ENCODE results near the gene SGMS2.
"Not testable (repeated sequence)": the region's sequence is repeated elsewhere in the genome, so short reads cannot be mapped to it uniquely, and the experiment has no call there.

The SGMS2 gene

DNA sequence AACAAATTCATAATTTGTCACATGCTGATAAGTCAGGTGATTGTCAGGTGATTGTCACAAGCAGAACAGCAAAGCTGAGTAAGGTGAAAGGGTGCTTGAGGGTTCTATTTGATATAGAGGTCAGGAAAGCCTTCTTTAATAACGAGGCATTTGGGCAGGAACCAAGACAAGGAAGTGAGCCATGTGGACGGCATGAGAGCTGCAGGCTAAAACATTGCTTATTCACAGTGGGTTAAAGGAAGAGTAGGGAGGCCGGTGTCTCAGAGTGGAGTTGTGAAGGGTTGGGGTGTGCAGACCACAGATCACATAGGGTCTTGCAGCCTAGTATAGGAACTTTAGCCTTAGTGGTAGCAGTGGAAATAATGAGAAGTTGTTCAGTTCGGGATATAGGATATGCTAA lies 75.3 kb downstream of the SGMS2 start:
- no peak for TF ChIP-seq ZNF274 (IDR thresholded peaks at IDR 0.05; ENCODE audit: low read depth, low read length)
- H3K4me3 ChIP-seq (ENCODE audit: low read length): no peak overlapping the region

DNA sequence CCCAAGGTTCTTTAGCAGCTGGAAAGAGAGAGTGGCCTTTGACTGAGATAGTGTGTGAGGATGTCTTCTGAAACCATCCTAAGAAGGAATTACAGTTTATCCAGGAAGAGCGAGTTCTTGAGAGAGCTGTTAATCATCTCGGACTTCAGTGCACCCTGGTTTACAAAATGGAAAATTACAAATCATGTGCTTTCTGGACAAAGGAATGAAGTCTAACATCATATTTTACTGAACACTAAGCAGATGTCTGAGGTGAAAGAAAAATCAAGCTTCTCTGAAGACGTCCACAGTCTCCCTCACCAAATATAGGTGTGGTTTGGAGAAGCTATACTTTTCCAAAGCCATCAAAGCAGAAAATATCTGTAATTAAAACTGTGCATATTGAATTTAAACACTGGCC lies 75.8 kb downstream of the SGMS2 start:
- no peak overlapping the region for H3K4me3 ChIP-seq (ENCODE audit: low read length)
- no peak for TF ChIP-seq ZNF274 (IDR thresholded peaks at IDR 0.05; ENCODE audit: low read depth, low read length)

DNA sequence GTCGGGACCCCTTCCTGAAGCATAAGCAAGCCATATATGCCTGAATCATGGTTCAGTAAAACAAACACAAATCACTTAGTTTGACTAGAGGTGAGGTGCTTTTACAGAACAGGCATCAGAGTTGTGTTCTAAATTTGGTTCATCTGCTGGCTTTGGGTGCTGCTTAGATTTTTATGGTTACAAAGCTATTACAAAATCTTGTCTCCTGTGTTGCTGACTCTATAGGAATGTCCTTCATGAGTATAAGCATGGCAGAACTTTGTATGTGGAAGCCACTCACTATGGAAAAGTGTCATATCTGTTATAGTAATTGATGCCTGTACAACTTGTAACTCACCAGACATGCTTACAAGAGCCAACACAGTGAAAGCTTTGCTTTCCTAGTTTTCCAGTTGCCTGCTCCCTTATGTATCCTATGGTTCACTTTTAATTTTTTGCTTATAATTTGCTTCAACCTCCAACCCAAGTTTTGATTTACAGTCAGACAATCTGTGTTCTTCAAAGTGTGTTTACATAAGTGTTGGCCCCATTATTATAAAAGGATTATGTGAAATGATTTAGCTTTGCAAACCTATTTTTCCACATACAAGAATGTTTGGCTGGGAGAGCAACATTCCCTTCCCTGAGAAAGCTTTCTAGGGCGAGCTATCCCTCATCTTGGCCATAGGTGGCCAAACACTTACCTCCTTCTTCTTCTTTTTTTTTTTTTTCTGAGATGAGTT lies 76.6 kb downstream of the SGMS2 start:
- no peak overlapping the region for H3K4me3 ChIP-seq (ENCODE audit: low read length)
- no peak for TF ChIP-seq ZNF274 (IDR thresholded peaks at IDR 0.05; ENCODE audit: low read depth, low read length)

DNA sequence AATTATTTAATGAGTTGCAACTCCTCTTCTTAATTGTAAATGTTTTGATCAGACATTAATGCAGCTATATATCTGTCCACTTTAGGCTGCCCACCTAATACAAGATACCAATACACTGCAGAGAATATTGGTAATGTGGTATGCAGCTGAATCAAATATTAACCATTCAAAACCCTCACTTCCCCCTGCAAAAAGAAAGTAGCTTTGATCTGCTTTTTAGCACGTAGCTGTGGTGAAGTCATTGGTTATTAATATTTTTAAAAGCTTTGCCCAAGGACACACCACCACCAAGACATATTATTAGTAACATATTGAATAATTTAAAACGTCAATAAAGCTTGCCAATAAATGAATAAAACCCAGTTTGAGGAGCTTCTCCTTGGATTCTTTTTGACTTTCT lies 78.0 kb downstream of the SGMS2 start:
- no peak for TF ChIP-seq ZNF274 (IDR thresholded peaks at IDR 0.05; ENCODE audit: low read depth, low read length)
- no peak overlapping the region for H3K4me3 ChIP-seq (ENCODE audit: low read length)

DNA sequence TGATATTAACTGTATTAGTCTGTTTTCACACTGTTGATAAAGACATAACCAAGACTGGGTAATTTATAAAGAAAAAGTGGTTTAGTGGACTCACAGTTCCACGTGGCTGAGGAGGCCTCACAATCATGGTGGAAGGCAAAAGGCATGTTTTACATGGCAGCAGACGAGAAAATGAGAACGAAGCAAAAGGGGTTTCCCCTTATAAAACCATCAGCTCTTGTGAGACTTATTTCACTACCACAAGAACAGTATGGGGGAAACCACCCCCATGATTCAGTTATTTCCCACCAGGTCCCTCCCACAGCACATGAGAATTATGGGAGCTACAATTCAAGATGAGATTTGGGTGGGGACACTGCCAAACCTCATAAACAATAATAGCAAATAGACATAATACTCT lies 80.3 kb downstream of the SGMS2 start:
- H3K4me3 ChIP-seq (ENCODE audit: low read length): not testable (repeated sequence)

DNA sequence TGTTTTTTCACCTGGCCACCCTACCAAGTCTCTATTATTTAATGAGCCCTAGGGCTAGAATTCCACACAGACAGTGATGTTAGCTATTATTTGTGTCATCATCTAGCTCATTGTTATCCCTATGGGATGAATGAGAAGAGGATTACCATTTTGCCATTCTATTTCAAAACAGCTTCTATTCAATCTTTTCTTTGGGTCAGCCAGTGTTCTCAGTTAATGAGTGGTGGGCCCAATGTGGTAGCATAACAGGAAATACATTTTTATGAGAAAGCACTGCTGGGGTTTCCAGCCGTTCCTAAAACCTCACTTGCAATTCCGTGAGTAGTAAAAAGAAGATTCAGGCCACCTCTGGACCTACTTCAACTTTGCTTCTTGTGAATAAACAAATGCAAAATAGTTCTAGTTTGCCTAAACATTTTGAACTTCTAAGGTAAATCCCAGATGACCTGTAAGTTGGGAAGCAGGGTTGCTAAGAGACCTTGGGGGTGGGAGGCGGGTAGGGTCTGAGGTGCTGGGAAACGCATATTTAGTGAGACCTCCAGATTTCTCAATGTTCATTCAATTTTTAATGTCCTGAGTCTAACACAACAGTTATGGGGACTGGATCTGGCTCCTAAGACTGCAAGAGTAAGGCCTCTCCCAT lies 81.8 kb downstream of the SGMS2 start:
- H3K4me3 ChIP-seq (ENCODE audit: low read length): no peak overlapping the region
- no peak for TF ChIP-seq ZNF274 (IDR thresholded peaks at IDR 0.05; ENCODE audit: low read depth, low read length)

DNA sequence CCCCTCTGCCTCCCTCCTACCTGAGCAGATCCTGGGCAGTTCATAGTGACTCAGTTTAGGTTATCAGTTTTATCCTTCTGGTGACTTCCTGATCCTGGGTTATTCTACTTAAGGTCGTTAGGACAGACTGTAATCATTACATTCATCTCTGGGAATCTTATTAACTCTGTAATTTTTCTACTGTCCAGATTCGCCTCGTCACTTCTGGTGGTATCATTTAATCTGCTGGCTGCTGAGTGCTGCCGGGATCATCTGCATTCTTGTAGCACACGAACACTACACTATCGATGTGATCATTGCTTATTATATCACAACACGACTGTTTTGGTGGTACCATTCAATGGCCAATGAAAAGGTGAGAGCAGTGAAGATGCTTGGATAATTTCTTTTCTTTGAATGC lies 83.6 kb downstream of the SGMS2 start:
- TF ChIP-seq ZNF274 (IDR thresholded peaks at IDR 0.05; ENCODE audit: low read depth, low read length): no peak
- no peak overlapping the region for H3K4me3 ChIP-seq (ENCODE audit: low read length)

DNA sequence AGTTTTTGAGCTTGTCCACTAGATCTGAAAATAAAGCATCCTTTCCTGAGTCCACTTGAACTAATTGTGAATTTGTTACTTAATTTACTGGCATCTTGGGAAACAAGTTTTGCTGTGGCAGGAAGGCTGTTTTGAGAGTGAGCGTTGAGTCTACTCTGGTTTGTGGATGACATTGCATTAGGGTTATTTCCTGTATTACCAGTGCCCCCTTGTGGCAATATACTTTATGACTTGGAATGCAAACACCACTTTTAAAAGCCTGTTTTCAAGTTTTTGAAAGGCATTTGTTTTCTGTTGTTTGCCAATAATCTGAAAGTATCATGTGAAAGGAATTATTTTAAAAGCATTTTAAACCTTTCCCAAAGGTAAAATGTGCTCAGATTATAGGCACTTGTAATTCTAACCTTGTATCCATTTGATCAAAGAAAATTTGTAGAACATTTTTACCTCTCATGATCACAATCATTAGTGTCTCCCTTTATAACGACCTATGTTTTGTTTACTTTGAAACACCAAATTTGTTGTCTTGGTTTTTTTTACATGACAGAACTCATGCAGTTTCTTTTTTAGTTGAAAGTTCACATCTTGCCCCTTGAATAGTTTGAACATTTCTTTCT lies 88.7 kb downstream of the SGMS2 start:
- H3K4me3 ChIP-seq (ENCODE audit: low read length): no peak overlapping the region
- TF ChIP-seq ZNF274 (IDR thresholded peaks at IDR 0.05; ENCODE audit: low read depth, low read length): no peak

DNA sequence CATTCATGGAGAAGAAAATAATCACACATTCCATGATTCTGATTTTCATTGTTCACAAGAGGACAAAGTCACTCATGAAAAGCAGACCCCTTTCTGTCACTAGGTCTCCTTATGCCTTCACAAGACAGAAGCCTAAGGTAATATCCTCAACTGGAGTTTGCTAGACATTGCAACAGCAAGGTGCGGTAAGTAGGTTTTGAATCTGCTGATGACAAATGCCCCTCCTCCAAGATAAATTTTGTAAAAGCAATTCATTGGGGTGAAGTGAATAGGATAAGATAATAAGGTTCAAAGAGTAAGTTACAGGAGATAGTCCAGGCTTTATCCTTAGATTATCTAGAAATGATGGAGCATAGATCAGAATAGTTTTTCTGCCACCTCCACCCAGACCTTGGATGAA lies 90.5 kb downstream of the SGMS2 start:
- no peak overlapping the region for H3K4me3 ChIP-seq (ENCODE audit: low read length)
- no peak for TF ChIP-seq ZNF274 (IDR thresholded peaks at IDR 0.05; ENCODE audit: low read depth, low read length)

DNA sequence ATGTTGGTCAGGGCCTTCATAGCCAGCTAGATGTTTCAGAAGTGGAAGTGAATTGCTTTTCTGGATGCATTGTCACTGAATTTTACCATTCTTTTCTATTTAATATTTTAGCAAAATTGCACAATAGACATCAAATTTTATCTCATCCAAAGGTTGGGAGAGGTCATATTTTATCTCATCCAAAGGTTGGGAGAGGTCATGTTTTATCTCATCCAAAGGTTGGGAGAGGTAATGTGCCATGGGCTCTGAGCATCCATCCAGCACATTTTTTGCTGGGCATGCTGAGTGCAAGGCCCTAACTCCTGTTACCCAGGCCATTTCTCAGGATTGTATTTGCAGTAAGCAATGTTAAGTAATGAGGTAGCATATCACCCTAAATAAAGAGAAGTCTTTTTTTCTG lies 91.9 kb downstream of the SGMS2 start:
- no peak for TF ChIP-seq ZNF274 (IDR thresholded peaks at IDR 0.05; ENCODE audit: low read depth, low read length)

DNA sequence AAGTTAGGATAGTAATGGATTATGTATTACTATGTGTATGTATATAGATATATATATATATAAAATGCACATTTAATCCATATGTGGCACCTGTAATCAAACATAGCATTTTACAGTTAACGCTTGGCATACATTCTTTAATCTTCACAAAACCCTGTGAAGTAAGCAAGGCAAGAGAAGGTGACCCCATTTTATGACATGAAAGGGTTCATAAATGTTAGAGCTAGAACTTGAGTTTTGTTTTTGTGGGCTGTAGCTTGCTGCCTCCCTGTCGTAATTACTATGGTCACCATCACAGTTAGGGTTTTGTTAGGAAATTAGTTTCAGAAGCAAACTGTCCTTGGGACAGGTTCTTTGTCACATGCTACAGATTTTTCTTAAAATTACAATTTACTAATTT lies 92.8 kb downstream of the SGMS2 start:
- TF ChIP-seq ZNF274 (IDR thresholded peaks at IDR 0.05; ENCODE audit: low read depth, low read length): no peak
- H3K4me3 ChIP-seq (ENCODE audit: low read length): no peak overlapping the region

More for the DNA sequence above, 91.9 kb downstream of the SGMS2 start:
- H3K4me3 ChIP-seq (ENCODE audit: low read length): no peak overlapping the region

DNA sequence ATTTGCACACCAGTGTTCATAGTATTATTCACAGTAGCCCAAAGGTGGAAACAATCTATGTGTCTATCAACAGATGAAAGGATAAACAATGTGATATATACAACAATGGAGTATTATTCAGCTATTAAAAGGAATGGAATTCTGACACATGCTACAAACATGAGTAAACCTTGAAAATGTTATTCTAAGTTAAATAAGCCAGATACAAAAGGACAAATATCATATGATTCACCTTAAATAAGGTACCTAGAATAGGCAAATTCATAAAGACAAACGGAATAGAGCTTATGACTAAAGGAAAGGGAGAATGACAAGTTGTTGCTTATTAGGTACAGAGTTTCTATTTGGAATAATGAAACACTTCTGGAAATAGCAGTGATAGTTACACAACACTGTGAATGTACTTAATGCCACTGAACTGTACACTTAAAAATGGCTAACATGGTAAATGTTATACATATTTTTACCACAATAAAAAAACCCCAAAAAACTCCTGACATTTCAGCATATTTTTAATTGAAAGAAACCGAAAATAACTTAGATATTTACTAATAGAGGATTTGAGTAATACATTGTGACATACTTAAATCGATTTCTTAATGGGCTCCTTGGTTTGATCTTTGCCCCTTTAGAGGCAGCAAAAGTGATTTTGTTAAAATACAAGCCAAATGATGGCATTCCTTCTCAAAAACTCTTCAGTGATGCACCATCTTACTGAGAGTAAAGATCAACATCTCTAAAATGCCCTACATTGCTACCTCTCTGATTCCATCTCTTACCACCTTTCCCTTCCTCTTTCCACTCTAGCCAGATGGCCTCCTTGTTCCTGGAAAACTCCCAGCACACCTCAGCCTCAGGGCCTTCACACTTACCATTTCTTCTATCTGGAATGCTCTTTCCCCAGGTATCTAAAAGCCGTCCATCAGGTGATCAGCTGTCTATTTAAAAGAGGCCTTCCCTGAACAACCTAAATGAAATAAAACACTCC lies 98.0 kb downstream of the SGMS2 start:
- H3K4me3 ChIP-seq (ENCODE audit: low read length): no peak overlapping the region
- no peak for TF ChIP-seq ZNF274 (IDR thresholded peaks at IDR 0.05; ENCODE audit: low read depth, low read length)

DNA sequence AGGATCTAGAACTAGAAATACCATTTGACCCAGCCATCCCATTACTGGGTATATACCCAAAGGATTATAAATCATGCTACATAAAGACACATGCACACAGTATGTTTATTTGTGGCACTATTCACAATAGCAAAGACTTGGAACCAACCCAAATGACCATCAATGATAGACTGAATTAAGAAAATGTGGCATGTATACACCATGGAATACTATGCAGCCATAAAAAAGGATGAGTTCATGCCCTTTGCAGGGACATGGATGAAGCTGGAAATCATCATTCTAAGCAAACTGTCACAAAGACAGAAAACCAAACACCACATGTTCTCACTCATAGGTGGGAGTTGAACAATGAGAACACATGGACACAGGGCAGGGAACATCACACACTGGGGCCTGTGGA lies 101.0 kb downstream of the SGMS2 start:
- H3K4me3 ChIP-seq (ENCODE audit: low read length): not testable (repeated sequence)

DNA sequence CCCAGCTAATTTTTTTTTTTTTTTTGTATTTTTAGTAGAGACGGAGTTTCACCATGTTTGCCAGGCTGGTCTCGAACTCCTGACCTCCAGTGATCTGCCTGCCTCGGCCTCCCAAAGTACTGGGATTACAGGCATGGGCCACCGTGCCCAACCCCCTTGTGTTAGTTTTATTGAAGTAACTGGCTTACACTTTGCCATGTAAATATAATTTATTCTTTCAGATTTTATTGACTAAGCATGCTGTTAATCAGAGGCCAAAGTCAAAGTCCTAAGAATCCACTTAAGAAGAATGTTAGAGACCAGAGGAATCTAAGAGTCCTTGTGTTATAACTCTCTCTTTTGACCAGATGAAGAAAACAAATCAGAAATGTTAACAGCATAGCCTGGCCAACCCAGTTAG lies 102.1 kb downstream of the SGMS2 start:
- not testable (repeated sequence) for H3K4me3 ChIP-seq (ENCODE audit: low read length)
